Measurements from ENCODE around the gene BMPR2.
"Not testable (repeated sequence)": the region's sequence is repeated elsewhere in the genome, so short reads cannot be mapped to it uniquely, and the experiment has no call there.

BMPR2 gene

DNA sequence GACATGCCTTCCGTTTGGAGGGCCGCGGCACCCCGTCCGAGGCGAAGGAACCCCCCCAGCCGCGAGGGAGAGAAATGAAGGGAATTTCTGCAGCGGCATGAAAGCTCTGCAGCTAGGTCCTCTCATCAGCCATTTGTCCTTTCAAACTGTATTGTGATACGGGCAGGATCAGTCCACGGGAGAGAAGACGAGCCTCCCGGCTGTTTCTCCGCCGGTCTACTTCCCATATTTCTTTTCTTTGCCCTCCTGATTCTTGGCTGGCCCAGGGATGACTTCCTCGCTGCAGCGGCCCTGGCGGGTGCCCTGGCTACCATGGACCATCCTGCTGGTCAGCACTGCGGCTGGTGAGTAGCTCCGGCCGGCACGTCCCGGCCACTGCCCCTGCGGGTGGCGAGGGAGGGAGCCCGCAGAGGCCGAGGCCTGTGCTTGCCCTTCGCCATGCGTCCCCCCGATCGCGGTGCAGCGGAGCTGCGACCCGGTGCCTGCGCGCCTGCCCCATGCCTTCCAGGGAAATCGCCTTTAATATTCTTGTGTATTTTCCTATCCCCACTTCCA, 1.2 kb downstream of the BMPR2 start:
- Mint-ChIP-seq H3K27ac (peak overlapping the region; percentile 99), H3K36me3 (ENCODE audit: low read depth) (peaks cover 10% of the 10 kb centered on the region), H3K9me3 (peaks cover 4% of the 10 kb centered on the region), H3K27me3 (ENCODE audit: low read depth, poor library complexity) (no peaks in the 10 kb centered on the region), H3K4me1 (peaks cover 48% of the 10 kb centered on the region), H3K4me3 (peak overlapping the region; percentile 99)
- TF ChIP-seq, protein P1, sequence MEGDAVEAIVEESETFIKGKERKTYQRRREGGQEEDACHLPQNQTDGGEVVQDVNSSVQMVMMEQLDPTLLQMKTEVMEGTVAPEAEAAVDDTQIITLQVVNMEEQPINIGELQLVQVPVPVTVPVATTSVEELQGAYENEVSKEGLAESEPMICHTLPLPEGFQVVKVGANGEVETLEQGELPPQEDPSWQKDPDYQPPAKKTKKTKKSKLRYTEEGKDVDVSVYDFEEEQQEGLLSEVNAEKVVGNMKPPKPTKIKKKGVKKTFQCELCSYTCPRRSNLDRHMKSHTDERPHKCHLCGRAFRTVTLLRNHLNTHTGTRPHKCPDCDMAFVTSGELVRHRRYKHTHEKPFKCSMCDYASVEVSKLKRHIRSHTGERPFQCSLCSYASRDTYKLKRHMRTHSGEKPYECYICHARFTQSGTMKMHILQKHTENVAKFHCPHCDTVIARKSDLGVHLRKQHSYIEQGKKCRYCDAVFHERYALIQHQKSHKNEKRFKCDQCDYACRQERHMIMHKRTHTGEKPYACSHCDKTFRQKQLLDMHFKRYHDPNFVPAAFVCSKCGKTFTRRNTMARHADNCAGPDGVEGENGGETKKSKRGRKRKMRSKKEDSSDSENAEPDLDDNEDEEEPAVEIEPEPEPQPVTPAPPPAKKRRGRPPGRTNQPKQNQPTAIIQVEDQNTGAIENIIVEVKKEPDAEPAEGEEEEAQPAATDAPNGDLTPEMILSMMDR (IDR thresholded peaks at IDR 0.05): no peak
- peak; percentile 58 for DNase-seq

DNA sequence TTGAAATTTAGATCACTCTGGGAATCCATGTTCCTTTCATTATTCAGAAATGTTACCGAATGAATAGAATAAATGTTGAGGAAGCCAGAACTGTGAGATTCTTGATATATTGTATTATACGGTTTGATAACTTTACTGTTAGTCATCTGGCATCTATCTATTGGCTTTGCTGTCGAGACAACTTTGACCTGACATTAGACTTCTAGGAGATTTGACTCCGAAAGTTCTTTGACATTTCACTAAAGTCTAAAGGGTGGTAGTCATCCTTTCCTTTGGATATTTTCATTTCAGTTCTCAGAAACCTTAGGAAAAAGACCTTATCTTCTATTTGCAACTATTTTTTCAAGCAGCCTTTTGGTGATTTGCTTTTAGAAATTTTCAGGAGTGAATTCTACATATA, 1.9 kb downstream of the BMPR2 start:
- no peak for DNase-seq
- H3K27me3 Mint-ChIP-seq (ENCODE audit: low read depth, poor library complexity): no peaks in the 10 kb centered on the region
- TF ChIP-seq, protein P1 (IDR thresholded peaks at IDR 0.05): no peak

GRCh38 chr2:202378662-202379358, 2.7 kb downstream of the BMPR2 start:
- TF ChIP-seq, protein P1 (IDR thresholded peaks at IDR 0.05): no peak
- no peaks in the 10 kb centered on the region for H3K27me3 Mint-ChIP-seq (ENCODE audit: low read depth, poor library complexity)
- peak overlapping the region; percentile 99 for H3K4me3 Mint-ChIP-seq
- H3K4me1 Mint-ChIP-seq: peaks cover 39% of the 10 kb centered on the region
- H3K9me3 Mint-ChIP-seq: peaks cover 4% of the 10 kb centered on the region
- peaks cover 18% of the 10 kb centered on the region for H3K36me3 Mint-ChIP-seq (ENCODE audit: low read depth)
- no peak for DNase-seq
- H3K27ac Mint-ChIP-seq: no peak overlapping the region

More for the DNA sequence above, 1.9 kb downstream of the BMPR2 start:
- Mint-ChIP-seq H3K4me1 (peaks cover 45% of the 10 kb centered on the region), H3K27ac (no peak overlapping the region), H3K4me3 (peak overlapping the region; percentile 99), H3K36me3 (ENCODE audit: low read depth) (peaks cover 15% of the 10 kb centered on the region), H3K9me3 (peaks cover 4% of the 10 kb centered on the region)

GRCh38 chr2:202382684-202383083, 6.6 kb downstream of the BMPR2 start:
- no peaks in the 10 kb centered on the region for H3K27me3 Mint-ChIP-seq (ENCODE audit: low read depth, poor library complexity)
- peaks cover 24% of the 10 kb centered on the region for H3K9me3 Mint-ChIP-seq
- peaks cover 53% of the 10 kb centered on the region for H3K36me3 Mint-ChIP-seq (ENCODE audit: low read depth)
- DNase-seq: no peak
- no peak overlapping the region for H3K4me3 Mint-ChIP-seq
- TF ChIP-seq, protein P1 (IDR thresholded peaks at IDR 0.05): no peak
- no peak overlapping the region for H3K27ac Mint-ChIP-seq
- H3K4me1 Mint-ChIP-seq: peaks cover 30% of the 10 kb centered on the region

DNA sequence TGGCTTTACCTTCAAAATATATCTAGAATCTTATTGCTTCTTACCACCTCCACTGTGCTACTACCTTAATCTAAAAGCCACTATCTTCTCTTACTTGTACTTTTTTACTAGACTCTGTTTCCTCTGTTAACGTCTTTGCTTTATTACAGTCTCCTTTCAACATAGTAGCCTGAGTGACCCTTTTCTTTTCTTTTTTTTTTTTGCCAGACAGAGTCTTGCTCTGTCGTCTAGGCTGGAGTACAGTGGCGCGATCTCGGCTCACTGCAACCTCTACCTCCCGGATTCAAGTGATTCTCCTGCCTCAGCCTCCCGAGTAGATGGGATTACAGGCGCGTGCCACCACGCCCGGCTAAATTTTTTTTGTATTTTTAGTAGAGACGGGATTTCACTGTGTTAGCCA, 10.4 kb downstream of the BMPR2 start:
- not testable (repeated sequence) for DNase-seq; H3K4me3 Mint-ChIP-seq; H3K27me3 Mint-ChIP-seq (ENCODE audit: low read depth, poor library complexity)
- peaks cover 21% of the 10 kb centered on the region for H3K9me3 Mint-ChIP-seq
- H3K36me3 Mint-ChIP-seq (ENCODE audit: low read depth): peaks cover 51% of the 10 kb centered on the region
- peak overlapping the region; percentile 8 for H3K27ac Mint-ChIP-seq
- H3K4me1 Mint-ChIP-seq: peaks cover 10% of the 10 kb centered on the region

DNA sequence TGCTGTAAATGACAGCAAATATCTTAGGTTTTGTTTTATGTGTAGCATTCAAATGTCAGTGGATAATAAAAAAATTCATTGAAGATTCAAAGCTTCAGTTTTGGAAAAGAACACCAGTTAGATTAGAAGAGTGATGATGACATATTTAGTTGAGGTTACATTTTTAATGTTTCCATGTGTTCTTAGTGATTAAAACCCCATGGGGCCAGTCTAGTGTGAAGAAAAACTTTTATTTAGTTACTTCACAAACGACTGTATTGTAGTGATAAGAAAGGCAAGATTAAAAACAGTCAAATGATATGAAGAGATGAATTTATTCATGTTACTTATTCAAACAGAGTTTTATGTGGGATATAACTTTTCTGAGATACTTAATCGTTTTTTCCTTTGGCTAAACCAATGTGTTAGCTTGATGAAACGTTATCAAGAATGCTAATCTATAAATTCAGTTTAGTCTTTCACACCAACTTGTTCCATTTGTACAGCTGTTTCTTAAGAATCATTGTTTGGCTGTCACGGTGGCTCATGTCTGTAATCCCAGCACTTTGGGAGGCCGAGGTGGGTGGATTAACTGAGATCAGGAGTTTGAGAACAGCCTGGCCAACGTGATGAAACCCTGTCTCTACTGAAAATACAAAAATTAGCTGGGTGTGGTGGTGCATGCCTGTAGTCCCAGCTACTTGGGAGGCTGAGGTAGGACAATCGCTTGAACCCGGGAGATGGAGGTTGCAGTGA, 11.6 kb downstream of the BMPR2 start:
- Mint-ChIP-seq H3K4me1 (peaks cover 9% of the 10 kb centered on the region), H3K9me3 (peaks cover 20% of the 10 kb centered on the region), H3K27me3 (ENCODE audit: low read depth, poor library complexity) (no peaks in the 10 kb centered on the region), H3K4me3 (no peak overlapping the region), H3K27ac (no peak overlapping the region), H3K36me3 (ENCODE audit: low read depth) (peaks cover 50% of the 10 kb centered on the region)
- TF ChIP-seq, protein P1 (IDR thresholded peaks at IDR 0.05): no peak
- no peak for DNase-seq
